Measurements from ENCODE around the gene CCDC136.

GRCh38 chr7:128845987-128846386, 54.2 kb downstream of the CCDC136 start:
- TF ChIP-seq CTCF (conservative IDR thresholded peaks at IDR 0.05; ENCODE audit: low read length) = no peak
- TF ChIP-seq EZH2phosphoT487 (IDR thresholded peaks at IDR 0.05; ENCODE audit: borderline replicate concordance, low read depth, low read length) = no peak

Data from OCI-LY7 (cell line).